HCT116 (cell line): ENCODE measurements around the gene DHDH. TPM values are rescaled to one million over a fixed set of nuclear protein-coding genes. Genes with fewer than 3 reads are reported as not detected.

ENCODE experiments used
- ATAC-seq: fragments of 200-7000 bp; cut with Tn5 transposase; 2 replicates; pipeline ENCODE4 v1.9.1; 2020; ENCODE audit warnings: mild to moderate bottlenecking, moderate library complexity
- BruUV-seq: library from RNA; stranded (reverse); fragments of 400-500 nt; replicated peaks from 2 replicates; lab custom pipeline; 2021; lab: Mats Ljungman, UMichigan
- CTCF ChIA-PET: fragments of 300-600 bp; sonication (Branson Sonifier 250); formaldehyde crosslinking; loops from one replicate; lab custom pipeline; 2021; ENCODE audit warnings: antibody characterized with exemption; lab: Charles Lee
- POLR2A ChIA-PET: fragments of 300-600, 350-600 bp; sonication (Branson Sonifier 250); formaldehyde crosslinking; loops from one replicate; lab custom pipeline; 2021; ENCODE audit warnings: antibody characterized with exemption; lab: Charles Lee
- RAD21 ChIA-PET, 2 experiments: fragments of 300-600 bp; sonication (Branson Sonifier 250); formaldehyde crosslinking; loops; one replicate each; lab custom pipeline; 2023; ENCODE audit warnings: low total read pairs in 2 of 2; ENCODE audit not compliant: uncharacterized antibody in 2 of 2, unreplicated experiment in 2 of 2, low non-redundant PET in 1 of 2; lab: Charles Lee
- DNase-seq: peaks from one replicate; pipeline ENCODE4 v3.0.0-alpha.2; 2010; ENCODE audit warnings: low read depth, low spot score
- H2AFZ ChIP-seq: fragments of 200-600 bp; shearing (Covaris generic), sonication (generic); 2 replicates; pipeline ENCODE4 v1.6.1; 2017; ENCODE audit warnings: low read depth, mixed run types, mixed read lengths, antibody characterized with exemption, low read length; ENCODE audit not compliant: poor library complexity, severe bottlenecking
- H3K27ac ChIP-seq: 2 replicates; pipeline ENCODE4 v1.5.1; 2012; ENCODE audit warnings: low read depth, low read length
- H3K27me3 ChIP-seq: fragments of 200-600 bp; sonication (generic); 2 replicates; pipeline ENCODE4 v1.6.1; 2016; ENCODE audit warnings: mixed run types, low read length, mixed read lengths; ENCODE audit not compliant: insufficient read depth
- H3K36me3 ChIP-seq, 2 experiments: fragments of 200-500 bp in 1 of 2; fragments of 200-600 bp in 1 of 2; sonication (Bioruptor generic) in 1 of 2; sonication (generic) in 1 of 2; 2 replicates each; pipeline versions ENCODE4 v1.5.1 to v1.6.1; 2014 to 2016; ENCODE audit warnings: low read length in 2 of 2, inconsistent platforms in 1 of 2, mixed read lengths in 1 of 2, mixed run types in 1 of 2; ENCODE audit not compliant: insufficient read depth in 2 of 2, control insufficient read depth in 1 of 2
- H3K4me1 ChIP-seq, 2 experiments: fragments of 200-600 bp in 1 of 2; sonication (generic) in 1 of 2; 2 replicates each; pipeline versions ENCODE4 v1.5.1 to v1.6.1; 2012 to 2017; ENCODE audit warnings: low read length in 2 of 2, inconsistent platforms in 1 of 2, mild to moderate bottlenecking in 1 of 2, mixed read lengths in 1 of 2, mixed run types in 1 of 2, moderate library complexity in 1 of 2; ENCODE audit not compliant: insufficient read depth in 2 of 2, control insufficient read depth in 1 of 2
- H3K4me2 ChIP-seq: fragments of 200-600 bp; sonication (generic); 2 replicates; pipeline ENCODE4 v1.6.1; 2017; ENCODE audit warnings: mixed run types, low read length, mixed read lengths
- H3K4me3 ChIP-seq, 2 experiments: fragments of 200-600 bp in 1 of 2; sonication (generic) in 1 of 2; replicated peaks in 1 of 2; 2 replicates each; pipeline ENCODE4 v1.5.1; 2011 to 2016; ENCODE audit warnings: low read length in 2 of 2, control low read depth in 1 of 2, low read depth in 1 of 2, mild to moderate bottlenecking in 1 of 2, mixed read lengths in 1 of 2, mixed run types in 1 of 2
- H3K79me2 ChIP-seq: fragments of 200-600 bp; sonication (generic); 2 replicates; pipeline ENCODE4 v1.6.1; 2017; ENCODE audit warnings: mild to moderate bottlenecking, mixed run types, low read length, moderate library complexity, mixed read lengths; ENCODE audit not compliant: insufficient read depth
- H3K9ac ChIP-seq: fragments of 200-600 bp; sonication (generic); 2 replicates; pipeline ENCODE4 v1.6.1; 2016; ENCODE audit warnings: low read length, mixed read lengths
- H3K9me2 ChIP-seq: fragments of 200-600 bp; sonication (generic), shearing (Covaris generic); 2 replicates; pipeline ENCODE4 v1.6.1; 2017; ENCODE audit warnings: mixed run types, mild to moderate bottlenecking, moderate library complexity; ENCODE audit not compliant: insufficient read depth
- H3K9me3 ChIP-seq, 2 experiments: fragments of 200-500 bp in 1 of 2; fragments of 200-600 bp in 1 of 2; sonication (Bioruptor generic) in 1 of 2; sonication (generic) in 1 of 2; 2 replicates each; pipeline ENCODE4 v1.6.1; 2014 to 2017; ENCODE audit warnings: low read length in 2 of 2, mixed read lengths in 2 of 2, inconsistent platforms in 1 of 2, low read depth in 1 of 2, mild to moderate bottlenecking in 1 of 2, mixed run types in 1 of 2, moderate library complexity in 1 of 2; ENCODE audit not compliant: control insufficient read depth in 1 of 2, insufficient read depth in 1 of 2
- H4K20me1 ChIP-seq: fragments of 200-600 bp; sonication (generic), shearing (Covaris generic); 2 replicates; pipeline ENCODE4 v1.6.1; 2017; ENCODE audit warnings: mixed run types, mild to moderate bottlenecking, moderate library complexity; ENCODE audit not compliant: insufficient read depth
- ATF3 ChIP-seq: IDR thresholded peaks from 2 replicates; pipeline ENCODE4 v1.6.1; 2012
- CBX3 ChIP-seq: IDR thresholded peaks from 2 replicates; pipeline ENCODE4 v1.6.1; 2012; ENCODE audit warnings: low read depth
- FOSL1 ChIP-seq: IDR thresholded peaks from 2 replicates; pipeline ENCODE4 v1.6.1; 2012; ENCODE audit warnings: low read depth
- JUND ChIP-seq: IDR thresholded peaks from 2 replicates; pipeline ENCODE4 v1.6.1; 2012
- MAX ChIP-seq: IDR thresholded peaks from 2 replicates; pipeline ENCODE4 v1.6.1; 2012
- POLR2A ChIP-seq: IDR thresholded peaks from 2 replicates; pipeline ENCODE4 v1.7.0; 2011; ENCODE audit warnings: borderline replicate concordance; ENCODE audit not compliant: insufficient read depth, insufficient read length; ENCODE audit errors: extremely low read depth
- POLR2AphosphoS5 ChIP-seq: IDR thresholded peaks from 2 replicates; pipeline ENCODE4 v1.6.1; 2011; ENCODE audit warnings: mild to moderate bottlenecking, low read depth, low read length, moderate library complexity
- RAD21 ChIP-seq: IDR thresholded peaks from 2 replicates; pipeline ENCODE4 v1.6.1; 2012; ENCODE audit warnings: low read depth, mild to moderate bottlenecking
- REST ChIP-seq: IDR thresholded peaks from 2 replicates; pipeline ENCODE4 v1.6.1; 2012; ENCODE audit warnings: low read depth
- SIN3A ChIP-seq: IDR thresholded peaks from 2 replicates; pipeline ENCODE4 v1.6.1; 2012; ENCODE audit warnings: low read depth
- SP1 ChIP-seq: IDR thresholded peaks from 2 replicates; pipeline ENCODE4 v1.6.1; 2012; ENCODE audit warnings: low read depth
- SRF ChIP-seq: IDR thresholded peaks from 2 replicates; pipeline ENCODE4 v1.6.1; 2012; ENCODE audit warnings: low read depth
- YY1 ChIP-seq: IDR thresholded peaks from 2 replicates; pipeline ENCODE4 v1.6.1; 2011; ENCODE audit warnings: low read length, low read depth, moderate library complexity, mild to moderate bottlenecking; ENCODE audit not compliant: insufficient replicate concordance; ENCODE audit errors: extremely low read depth
- ZNF274 ChIP-seq: fragments of 200-500 bp; sonication (Bioruptor generic); IDR thresholded peaks from 2 replicates; pipeline ENCODE4 v1.6.1; 2014; ENCODE audit warnings: mild to moderate bottlenecking, low read depth, low read length, inconsistent platforms
- intact Hi-C: fragments of 100-400 bp; cut with micrococcal nuclease; formaldehyde crosslinking; loops from 2 replicates; pipeline ENCODE4 v1.10.0; 2022
- total RNA-seq: library from RNA; stranded (reverse); gene quantifications from one replicate; pipeline ENCODE4 v1.2.1, GENCODE V29; 2021; ENCODE audit not compliant: unreplicated experiment

DHDH gene
- total RNA-seq, 1 experiment from 2014 or later: 8.6 TPM

- Histone ChIP-seq H3K9me2 (no peaks in the 10 kb centered on the region), H3K9ac (no peak overlapping the region), H3K9me3 (no peaks in the 10 kb centered on the region), H3K4me1 (no peaks in the 10 kb centered on the region), H3K4me2 (no peak overlapping the region), H3K4me3 (no peak overlapping the region), H2AFZ (no peak overlapping the region), H3K27ac (no peak overlapping the region), H3K79me2 (no peaks in the 10 kb centered on the region), H3K36me3 (0 out of 4 replicates have a peak, but pooled peaks cover 0 to 2% of the 10 kb centered on the region in 2 experiments), H4K20me1 (no peaks in the 10 kb centered on the region), H3K27me3 (no peaks in the 10 kb centered on the region)
- intact Hi-C loops: no loop called here
- DNase-seq (no peak), ATAC-seq (no peak)
- CTCF ChIA-PET: no interaction called here
- TF ChIP-seq ZNF274 (no peak), SIN3A (no peak), RAD21 (no peak), CBX3 (no peak), REST (no peak), FOSL1 (no peak), SP1 (no peak), ATF3 (no peak)
- RAD21 ChIA-PET: no interaction called here
- POLR2A ChIA-PET: interaction anchor here (0.6 kb wide), 1 partner anchor 14 kb away, joined by 4 read pairs; no protein-coding TSS in a partner anchor
- no TSS peak for BruUV-seq
These were observed 13.7 kb downstream of the DHDH start for GRCh38 chr19:48947258-48947542.

GRCh38 chr19:48950159-48950558, 16.7 kb downstream of the DHDH start:
- Histone ChIP-seq H4K20me1 (no peaks in the 10 kb centered on the region), H3K36me3 (no peaks in the 10 kb centered on the region), H3K9ac (no peak overlapping the region), H3K27me3 (no peaks in the 10 kb centered on the region), H3K4me3 (no peak overlapping the region), H2AFZ (no peak overlapping the region), H3K27ac (no peak overlapping the region), H3K4me1 (peaks cover 0 to 8% of the 10 kb centered on the region in 2 experiments; a peak in 2 of 4 replicates), H3K4me2 (no peak overlapping the region), H3K79me2 (peaks cover 3% of the 10 kb centered on the region), H3K9me2 (no peaks in the 10 kb centered on the region), H3K9me3 (no peaks in the 10 kb centered on the region)
- intact Hi-C loops: no loop called here
- ATAC-seq (no peak), DNase-seq (no peak)
- ChIA-PET POLR2A (no interaction called here), CTCF (no interaction called here), RAD21 (no interaction called here)
- no TSS peak for BruUV-seq
- TF ChIP-seq JUND (no peak), POLR2AphosphoS5 (no peak), YY1 (no peak), SRF (no peak), POLR2A (no peak), ATF3 (no peak), REST (no peak), MAX (no peak)
